GM19397 (cell line): ENCODE data around the gene SETD3.

Experiments used
- ATAC-seq: cut with Tn5 transposase; IDR thresholded peaks from one replicate; pipeline ENCODE4 v1.9.1; 2021; ENCODE audit warnings: mild to moderate bottlenecking, moderate library complexity; ENCODE audit not compliant: unreplicated experiment

Gene SETD3

GRCh38 chr14:99461411-99462085 is 19.1 kb downstream of the SETD3 start:
- no peak for ATAC-seq

GRCh38 chr14:99460793-99461192 is 19.9 kb downstream of the SETD3 start:
- ATAC-seq, result no peak

- ATAC-seq, result no peak
These were observed 21.1 kb downstream of the SETD3 start for GRCh38 chr14:99459481-99460100.

- ATAC-seq, result no peak
These were observed 26.4 kb downstream of the SETD3 start for GRCh38 chr14:99454246-99454645.

GRCh38 chr14:99452968-99453367 is 27.7 kb downstream of the SETD3 start:
- no peak for ATAC-seq

- no peak for ATAC-seq
These were observed 29.4 kb downstream of the SETD3 start for GRCh38 chr14:99451234-99451633.

- ATAC-seq, result no peak
These were observed 30.4 kb downstream of the SETD3 start for GRCh38 chr14:99450266-99450665.

GRCh38 chr14:99447739-99448138 is 32.9 kb downstream of the SETD3 start:
- no peak for ATAC-seq

GRCh38 chr14:99445931-99446330 is 34.7 kb downstream of the SETD3 start:
- no peak for ATAC-seq

- ATAC-seq, result no peak
These were observed 38.7 kb downstream of the SETD3 start for GRCh38 chr14:99441918-99442317.

GRCh38 chr14:99441157-99441870 is 39.3 kb downstream of the SETD3 start:
- no peak for ATAC-seq

- ATAC-seq, result no peak
These were observed 40.4 kb downstream of the SETD3 start for GRCh38 chr14:99440278-99440677.

GRCh38 chr14:99437706-99438105 is 43.0 kb downstream of the SETD3 start:
- no peak for ATAC-seq

- ATAC-seq, result no peak
These were observed 44.1 kb downstream of the SETD3 start for GRCh38 chr14:99436247-99437180.

- no peak for ATAC-seq
These were observed 45.3 kb downstream of the SETD3 start for GRCh38 chr14:99435327-99435726.

GRCh38 chr14:99432485-99432884 is 48.2 kb downstream of the SETD3 start:
- ATAC-seq, result no peak

GRCh38 chr14:99431986-99432385 is 48.7 kb downstream of the SETD3 start:
- no peak for ATAC-seq

GRCh38 chr14:99430491-99430890 is 50.2 kb downstream of the SETD3 start:
- ATAC-seq, result peak; percentile 77

- no peak for ATAC-seq
These were observed 52.9 kb downstream of the SETD3 start for GRCh38 chr14:99427632-99428300.

- no peak for ATAC-seq
These were observed 53.8 kb downstream of the SETD3 start for GRCh38 chr14:99426813-99427346.
